WTC11 (cell line): Measurements from ENCODE around the gene MARVELD2.

ENCODE experiments used
- CREB1 ChIP-seq: sonication (generic); formaldehyde crosslinking; IDR thresholded peaks from 2 replicates; pipeline ENCODE4 v1.8.0; 2023; ENCODE audit warnings: mild to moderate bottlenecking, missing genetic modification reagents
- CTCF ChIP-seq: fragments of 200-600 bp; IDR thresholded peaks from 2 replicates; pipeline ENCODE4 v1.8.0; 2022; ENCODE audit warnings: antibody characterized with exemption
- FOXJ3 ChIP-seq: sonication (generic); formaldehyde crosslinking; IDR thresholded peaks from 2 replicates; pipeline ENCODE4 v1.9.0; 2021; ENCODE audit warnings: missing genetic modification reagents, mild to moderate bottlenecking, borderline replicate concordance
- GTF2I ChIP-seq: fragments of 250-450 bp; sonication (Bioruptor Pico); conservative IDR thresholded peaks from 2 replicates; pipeline ENCODE4 v1.4.0; 2021; ENCODE audit warnings: mild to moderate bottlenecking
- IRF1 ChIP-seq: sonication (generic); formaldehyde crosslinking; IDR thresholded peaks from 2 replicates; pipeline ENCODE4 v1.8.0; 2023; ENCODE audit warnings: missing genetic modification reagents
- MAX ChIP-seq: sonication (generic); formaldehyde crosslinking; IDR thresholded peaks from 2 replicates; pipeline ENCODE4 v1.8.0; 2022; ENCODE audit warnings: mild to moderate bottlenecking, missing genetic modification reagents
- TP53 ChIP-seq: sonication (generic); formaldehyde crosslinking; IDR thresholded peaks from 2 replicates; pipeline ENCODE4 v1.8.1; 2023; ENCODE audit warnings: mild to moderate bottlenecking, missing genetic modification reagents
- USF1 ChIP-seq: sonication (generic); formaldehyde crosslinking; IDR thresholded peaks from 2 replicates; pipeline ENCODE4 v1.8.0; 2022; ENCODE audit warnings: mild to moderate bottlenecking, missing genetic modification reagents
- USF2 ChIP-seq: sonication (generic); formaldehyde crosslinking; IDR thresholded peaks from 2 replicates; pipeline ENCODE4 v1.8.1; 2023; ENCODE audit warnings: mild to moderate bottlenecking, missing genetic modification reagents, moderate library complexity
- ZNF317 ChIP-seq: sonication (generic); formaldehyde crosslinking; IDR thresholded peaks from 2 replicates; pipeline ENCODE4 v1.8.1; 2023; ENCODE audit warnings: low read depth, mild to moderate bottlenecking, moderate library complexity, missing genetic modification reagents, borderline replicate concordance

- no peak for TF ChIP-seq GTF2I
- TF ChIP-seq CTCF, result no peak
- no peak for TF ChIP-seq ZNF317
- no peak for TF ChIP-seq TP53
- TF ChIP-seq CREB1 (CRISPR knock-in tag), result no peak
- no peak for TF ChIP-seq USF1 (CRISPR knock-in tag)
- TF ChIP-seq USF2 (CRISPR knock-in tag), result no peak
- TF ChIP-seq FOXJ3, result no peak
- TF ChIP-seq IRF1 (CRISPR knock-in tag), result no peak
- no peak for TF ChIP-seq MAX
Measured at GRCh38 chr5:69449511-69449910, 34.6 kb downstream of the MARVELD2 start.
